ENCODE results near the gene TJP3.

The TJP3 gene

GRCh38 chr19:3785938-3786824 lies 78.0 kb downstream of the TJP3 start, which contains the start of gene MATK:
Gene MATK (minus strand): TSS chr19:3786381. CDS start chr19:3785135, 1,246 bp downstream.
- no peak for DNase-seq

- DNase-seq, result no peak
Observed at GRCh38 chr19:3788996-3789778, 81.0 kb downstream of the TJP3 start.

- DNase-seq, result no peak
Observed at GRCh38 chr19:3790209-3790734, 82.1 kb downstream of the TJP3 start.

DNA sequence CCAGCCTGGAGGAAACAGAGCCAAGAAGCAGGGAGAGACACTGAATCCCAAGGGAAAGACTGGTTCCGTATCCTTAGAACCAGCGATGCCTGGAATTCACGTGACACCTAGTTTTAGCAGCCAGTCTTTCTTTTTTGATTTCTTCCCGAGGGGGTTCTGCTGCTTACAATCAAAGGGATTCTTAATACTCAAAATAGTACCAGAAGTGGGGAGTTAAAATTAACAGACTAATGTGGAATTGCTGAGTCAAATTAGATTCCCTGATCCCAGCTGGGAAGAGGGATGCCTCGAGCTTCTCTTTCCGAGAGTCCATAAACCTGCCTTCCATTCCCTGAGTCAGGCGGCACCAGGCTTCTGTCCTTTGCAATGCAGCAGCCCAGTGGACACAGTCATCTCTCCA lies 82.8 kb downstream of the TJP3 start:
- no peak for DNase-seq

GRCh38 chr19:3792114-3792513 lies 83.9 kb downstream of the TJP3 start:
- DNase-seq, result no peak

GRCh38 chr19:3793799-3794198 lies 85.6 kb downstream of the TJP3 start:
- DNase-seq, result no peak

GRCh38 chr19:3796358-3796757 lies 88.2 kb downstream of the TJP3 start:
- no peak for DNase-seq

DNA sequence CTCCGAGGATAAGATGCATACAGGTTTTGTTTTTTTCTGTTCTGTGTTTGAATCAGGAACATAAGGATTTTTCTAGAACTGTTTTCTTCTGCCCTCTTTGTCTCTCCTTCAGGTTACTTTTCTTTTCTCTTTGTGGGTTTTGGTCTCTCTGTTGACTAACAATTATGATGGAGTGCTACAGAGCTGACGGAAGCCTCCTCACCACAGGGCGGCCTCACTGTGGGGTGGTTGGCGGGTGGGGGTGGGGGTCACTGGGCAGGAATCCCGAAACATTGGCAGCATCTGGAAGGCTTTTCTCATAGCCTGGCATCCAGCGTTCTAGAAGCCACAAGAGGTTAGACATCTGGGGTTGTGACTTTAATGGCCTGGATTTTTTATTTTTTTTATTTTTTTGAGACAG lies 90.0 kb downstream of the TJP3 start:
- DNase-seq, result peak; percentile 46

Data from activated CD4-positive, alpha-beta T cell treated with anti-CD3 and anti-CD28 coated beads, Interleukin-2, amount 50 U/mL, for 16 hours (primary cell).